ENCODE results near the gene PSMD6. TPM values are rescaled to one million over a fixed set of nuclear protein-coding genes. Genes with fewer than 3 reads are reported as not detected.

Gene PSMD6
- total and polyA plus RNA-seq, 9 donors: 30.8 to 68.6 (median 55.7) TPM

- H3K27ac ChIP-seq: no peak overlapping the region
- no peak overlapping the region for H3K4me3 ChIP-seq
- no peak for TF ChIP-seq EP300 (IDR thresholded peaks at IDR 0.05)
- TF ChIP-seq POLR2A (IDR thresholded peaks at IDR 0.05): no peak
- TF ChIP-seq, protein P1, sequence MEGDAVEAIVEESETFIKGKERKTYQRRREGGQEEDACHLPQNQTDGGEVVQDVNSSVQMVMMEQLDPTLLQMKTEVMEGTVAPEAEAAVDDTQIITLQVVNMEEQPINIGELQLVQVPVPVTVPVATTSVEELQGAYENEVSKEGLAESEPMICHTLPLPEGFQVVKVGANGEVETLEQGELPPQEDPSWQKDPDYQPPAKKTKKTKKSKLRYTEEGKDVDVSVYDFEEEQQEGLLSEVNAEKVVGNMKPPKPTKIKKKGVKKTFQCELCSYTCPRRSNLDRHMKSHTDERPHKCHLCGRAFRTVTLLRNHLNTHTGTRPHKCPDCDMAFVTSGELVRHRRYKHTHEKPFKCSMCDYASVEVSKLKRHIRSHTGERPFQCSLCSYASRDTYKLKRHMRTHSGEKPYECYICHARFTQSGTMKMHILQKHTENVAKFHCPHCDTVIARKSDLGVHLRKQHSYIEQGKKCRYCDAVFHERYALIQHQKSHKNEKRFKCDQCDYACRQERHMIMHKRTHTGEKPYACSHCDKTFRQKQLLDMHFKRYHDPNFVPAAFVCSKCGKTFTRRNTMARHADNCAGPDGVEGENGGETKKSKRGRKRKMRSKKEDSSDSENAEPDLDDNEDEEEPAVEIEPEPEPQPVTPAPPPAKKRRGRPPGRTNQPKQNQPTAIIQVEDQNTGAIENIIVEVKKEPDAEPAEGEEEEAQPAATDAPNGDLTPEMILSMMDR (IDR thresholded peaks at IDR 0.05): no peak
- no peaks in the 10 kb centered on the region for H3K4me1 ChIP-seq (ENCODE audit: insufficient read depth)
- intact Hi-C loops (cut with DNase I): no loop called here
- H3K36me3 ChIP-seq: no peaks in the 10 kb centered on the region
- H3K27me3 ChIP-seq: no peaks in the 10 kb centered on the region
- DNase-seq: no peak
- H3K9me3 ChIP-seq: no peaks in the 10 kb centered on the region
- WGBS, 3 donors: 64 to 72% (median 65%) methylated on average over 3 of the region's 3 CpGs
Observed at GRCh38 chr3:64048631-64049061, 25.4 kb upstream of the PSMD6 start.

GRCh38 chr3:64047787-64048186, 24.5 kb upstream of the PSMD6 start:
- H3K27me3 ChIP-seq: no peaks in the 10 kb centered on the region
- no peak overlapping the region for H3K27ac ChIP-seq
- H3K4me3 ChIP-seq: no peak overlapping the region
- H3K36me3 ChIP-seq: no peaks in the 10 kb centered on the region
- intact Hi-C loops (cut with DNase I): no loop called here
- DNase-seq: no peak
- H3K4me1 ChIP-seq (ENCODE audit: insufficient read depth): no peaks in the 10 kb centered on the region
- H3K9me3 ChIP-seq: no peaks in the 10 kb centered on the region
- WGBS, 3 donors: 88 to 94% (median 93%) methylated on average over 7 of the region's 7 CpGs
- TF ChIP-seq, protein P1 (IDR thresholded peaks at IDR 0.05): no peak
- TF ChIP-seq EP300 (IDR thresholded peaks at IDR 0.05) (no peak), POLR2A (IDR thresholded peaks at IDR 0.05) (no peak)

GRCh38 chr3:64046996-64047594, 23.8 kb upstream of the PSMD6 start:
- H3K27ac ChIP-seq: no peak overlapping the region
- H3K36me3 ChIP-seq: no peaks in the 10 kb centered on the region
- TF ChIP-seq EP300 (IDR thresholded peaks at IDR 0.05) (no peak), POLR2A (IDR thresholded peaks at IDR 0.05) (no peak)
- TF ChIP-seq, protein P1 (IDR thresholded peaks at IDR 0.05): no peak
- H3K4me1 ChIP-seq (ENCODE audit: insufficient read depth): no peaks in the 10 kb centered on the region
- H3K4me3 ChIP-seq: no peak overlapping the region
- intact Hi-C loops (cut with DNase I): no loop called here
- H3K27me3 ChIP-seq: no peaks in the 10 kb centered on the region
- WGBS, 3 donors: 63 to 72% (median 70%) methylated on average over 6 of the region's 6 CpGs
- DNase-seq: no peak
- no peaks in the 10 kb centered on the region for H3K9me3 ChIP-seq

GRCh38 chr3:64046592-64046991, 23.3 kb upstream of the PSMD6 start:
- H3K9me3 ChIP-seq: no peaks in the 10 kb centered on the region
- no peak for TF ChIP-seq POLR2A (IDR thresholded peaks at IDR 0.05)
- TF ChIP-seq, protein P1 (IDR thresholded peaks at IDR 0.05): no peak
- TF ChIP-seq EP300 (IDR thresholded peaks at IDR 0.05): no peak
- no peak for DNase-seq
- no peaks in the 10 kb centered on the region for H3K27me3 ChIP-seq
- H3K4me3 ChIP-seq: no peak overlapping the region
- no peaks in the 10 kb centered on the region for H3K4me1 ChIP-seq (ENCODE audit: insufficient read depth)
- no peak overlapping the region for H3K27ac ChIP-seq
- H3K36me3 ChIP-seq: no peaks in the 10 kb centered on the region
- 84 to 94% (median 84%) methylated on average over 3 of the region's 3 CpGs for WGBS, 3 donors
- intact Hi-C loops (cut with DNase I): no loop called here

Measured in ovary (tissue), 9 donors.